WTC11 (cell line): ENCODE results near the gene TCF7L1.

ENCODE experiments used
- AFF4 ChIP-seq: sonication (generic); formaldehyde crosslinking; IDR thresholded peaks from 2 replicates; pipeline ENCODE4 v1.8.1; 2023; ENCODE audit warnings: mild to moderate bottlenecking, missing genetic modification reagents, borderline replicate concordance
- CTCF ChIP-seq: fragments of 200-600 bp; IDR thresholded peaks from 2 replicates; pipeline ENCODE4 v1.8.0; 2022; ENCODE audit warnings: antibody characterized with exemption
- ELF4 ChIP-seq: sonication (generic); formaldehyde crosslinking; IDR thresholded peaks from 2 replicates; pipeline ENCODE4 v1.8.1; 2022; ENCODE audit warnings: low read depth, mild to moderate bottlenecking, moderate library complexity, missing genetic modification reagents
- GABPB1 ChIP-seq: sonication (generic); formaldehyde crosslinking; IDR thresholded peaks from 2 replicates; pipeline ENCODE4 v1.8.1; 2023; ENCODE audit warnings: mild to moderate bottlenecking, missing genetic modification reagents
- MXD4 ChIP-seq: fragments of 250-450 bp; sonication (Bioruptor Pico); IDR thresholded peaks from 2 replicates; pipeline ENCODE4 v1.8.0; 2021; ENCODE audit warnings: mild to moderate bottlenecking, moderate library complexity, borderline replicate concordance
- RELA ChIP-seq: sonication (generic); formaldehyde crosslinking; IDR thresholded peaks from 2 replicates; pipeline ENCODE4 v1.8.1; 2022; ENCODE audit warnings: missing genetic modification reagents, mild to moderate bottlenecking, borderline replicate concordance
- SP1 ChIP-seq: sonication (generic); formaldehyde crosslinking; conservative IDR thresholded peaks from 2 replicates; pipeline ENCODE4 v1.8.1; 2022; ENCODE audit warnings: missing genetic modification reagents

- no peak for TF ChIP-seq CTCF
- TF ChIP-seq MXD4 (CRISPR knock-in tag): no peak
- no peak for TF ChIP-seq SP1
- TF ChIP-seq RELA: no peak
- no peak for TF ChIP-seq ELF4
- TF ChIP-seq GABPB1 (CRISPR knock-in tag): no peak; the same call in 1 of the 2 replicates
- no peak for TF ChIP-seq AFF4 (CRISPR knock-in tag)
Measured at GRCh38 chr2:85308896-85309555, 175.8 kb downstream of the TCF7L1 start.
